ENCODE data around the gene IER5L. TPM values are rescaled to one million over a fixed set of nuclear protein-coding genes. Genes with fewer than 3 reads are reported as not detected.

The IER5L gene
- polyA plus RNA-seq, 6 donors from 2014 or later, result 0.09 TPM; not detected in 4

- H3K27ac Mint-ChIP-seq, result peak overlapping the region in 1 of 6 donors; percentile 39
- no peaks in the 10 kb centered on the region for H3K36me3 Mint-ChIP-seq
- H3K9me3 Mint-ChIP-seq, result peaks cover 0 to 4% (median 0%) of the 10 kb centered on the region in 7 donors
- H3K27me3 Mint-ChIP-seq, result peaks cover 0 to 4% (median 0%) of the 10 kb centered on the region in 3 donors
- H3K4me1 Mint-ChIP-seq, result peaks cover 0 to 4% (median 0%) of the 10 kb centered on the region in 3 donors
- no peak for ATAC-seq (ENCODE audit: low read depth in 2 of 2)
- DNase-seq, result no peak
- H3K4me3 Mint-ChIP-seq, result no peak overlapping the region
These were observed 16.6 kb downstream of the IER5L start for GRCh38 chr9:129161534-129161837.

- H3K27me3 Mint-ChIP-seq, result no peaks in the 10 kb centered on the region
- no peak for ATAC-seq (ENCODE audit: low read depth in 2 of 2)
- H3K4me3 Mint-ChIP-seq, result no peak overlapping the region
- peaks cover 0 to 4% (median 0%) of the 10 kb centered on the region in 3 donors for H3K4me1 Mint-ChIP-seq
- no peak for DNase-seq
- peak overlapping the region in 1 of 6 donors; percentile 89 for H3K27ac Mint-ChIP-seq
- H3K9me3 Mint-ChIP-seq, result peaks cover 0 to 4% (median 0%) of the 10 kb centered on the region in 7 donors
- no peaks in the 10 kb centered on the region for H3K36me3 Mint-ChIP-seq
These were observed 17.1 kb downstream of the IER5L start for GRCh38 chr9:129160712-129161533.

DNA sequence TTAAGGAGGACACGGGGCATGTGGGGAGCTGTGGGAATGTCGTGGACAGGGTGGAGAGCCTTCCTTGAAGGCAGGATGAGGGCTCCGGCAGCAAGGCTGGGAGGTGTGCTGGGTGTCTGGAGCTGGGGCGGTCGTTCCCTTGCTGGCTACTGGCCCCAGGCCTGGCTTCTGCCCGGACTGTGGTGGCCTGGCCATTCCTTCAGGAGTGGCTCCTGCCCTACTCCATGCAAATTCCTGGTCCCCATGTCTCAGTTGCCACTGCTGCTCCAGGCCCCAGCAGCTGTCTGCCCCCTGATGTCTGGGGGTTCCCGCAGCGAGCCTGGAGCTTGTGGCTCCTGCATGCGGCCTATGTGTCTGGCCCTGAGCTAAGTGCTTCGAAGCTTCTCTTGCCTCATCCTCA, 21.9 kb downstream of the IER5L start:
- H3K4me3 Mint-ChIP-seq, result no peak overlapping the region
- H3K27me3 Mint-ChIP-seq, result no peaks in the 10 kb centered on the region
- H3K27ac Mint-ChIP-seq, result no peak overlapping the region
- no peak for ATAC-seq (ENCODE audit: low read depth in 2 of 2)
- no peaks in the 10 kb centered on the region for H3K9me3 Mint-ChIP-seq
- H3K4me1 Mint-ChIP-seq, result peaks cover 0 to 5% (median 3%) of the 10 kb centered on the region in 3 donors
- H3K36me3 Mint-ChIP-seq, result no peaks in the 10 kb centered on the region
- DNase-seq, result no peak

- DNase-seq, result no peak
- Mint-ChIP-seq H3K4me3 (no peak overlapping the region), H3K4me1 (peaks cover 3 to 7% (median 5%) of the 10 kb centered on the region in 3 donors), H3K27me3 (no peaks in the 10 kb centered on the region), H3K27ac (no peak overlapping the region), H3K9me3 (no peaks in the 10 kb centered on the region), H3K36me3 (no peaks in the 10 kb centered on the region)
- ATAC-seq (ENCODE audit: low read depth in 2 of 2), result no peak
These were observed 23.1 kb downstream of the IER5L start for GRCh38 chr9:129154866-129155477.

GRCh38 chr9:129151469-129151868, 26.6 kb downstream of the IER5L start:
- H3K4me3 Mint-ChIP-seq, result peak overlapping the region in 1 of 8 donors; percentile 51
- H3K27me3 Mint-ChIP-seq, result no peaks in the 10 kb centered on the region
- DNase-seq (no peak), ATAC-seq (ENCODE audit: low read depth in 2 of 2) (no peak)
- peaks cover 4 to 13% (median 5%) of the 10 kb centered on the region in 3 donors for H3K4me1 Mint-ChIP-seq
- H3K9me3 Mint-ChIP-seq, result no peaks in the 10 kb centered on the region
- peak overlapping the region in 2 of 6 donors; percentile 48 to 54 for H3K27ac Mint-ChIP-seq
- no peaks in the 10 kb centered on the region for H3K36me3 Mint-ChIP-seq

DNA sequence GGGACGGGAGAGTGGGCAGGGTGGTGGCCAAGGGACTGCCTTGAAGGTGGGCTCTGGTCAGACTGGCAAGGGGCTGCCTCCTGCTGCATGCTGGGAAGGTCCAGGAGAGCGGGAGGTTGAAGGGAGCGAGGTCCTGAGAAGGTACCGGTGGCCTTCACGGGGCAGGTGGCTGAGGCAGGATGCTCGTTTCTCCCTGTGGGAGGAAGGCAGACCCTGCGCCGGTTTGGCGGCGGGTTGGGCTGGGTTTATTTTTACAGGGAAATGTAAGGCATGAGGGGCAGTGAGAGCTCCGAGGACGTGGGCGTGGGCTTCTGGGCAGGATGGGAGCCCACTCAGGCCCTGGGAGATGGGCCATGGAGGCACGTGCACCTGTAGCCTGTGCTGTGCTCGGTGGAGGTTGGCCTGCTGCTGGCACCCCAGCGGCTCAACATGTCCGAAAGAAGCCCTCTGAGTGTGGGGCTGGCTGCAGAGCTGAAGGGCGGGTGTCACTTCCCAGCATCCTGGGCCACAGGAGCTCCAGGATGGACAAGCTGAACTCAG, 27.3 kb downstream of the IER5L start:
- Mint-ChIP-seq H3K36me3 (no peaks in the 10 kb centered on the region), H3K27ac (no peak overlapping the region), H3K27me3 (no peaks in the 10 kb centered on the region), H3K4me1 (peaks cover 4 to 13% (median 5%) of the 10 kb centered on the region in 3 donors), H3K4me3 (no peak overlapping the region), H3K9me3 (no peaks in the 10 kb centered on the region)
- ATAC-seq (ENCODE audit: low read depth in 2 of 2), result no peak
- DNase-seq, result no peak

- no peak for DNase-seq
- no peak overlapping the region for H3K4me3 Mint-ChIP-seq
- H3K4me1 Mint-ChIP-seq, result peaks cover 4 to 13% (median 5%) of the 10 kb centered on the region in 3 donors
- no peaks in the 10 kb centered on the region for H3K27me3 Mint-ChIP-seq
- H3K36me3 Mint-ChIP-seq, result no peaks in the 10 kb centered on the region
- no peaks in the 10 kb centered on the region for H3K9me3 Mint-ChIP-seq
- peak overlapping the region in 1 of 6 donors; percentile 43 for H3K27ac Mint-ChIP-seq
- ATAC-seq (ENCODE audit: low read depth in 2 of 2), result no peak
These were observed 27.9 kb downstream of the IER5L start for GRCh38 chr9:129150122-129150521.

DNA sequence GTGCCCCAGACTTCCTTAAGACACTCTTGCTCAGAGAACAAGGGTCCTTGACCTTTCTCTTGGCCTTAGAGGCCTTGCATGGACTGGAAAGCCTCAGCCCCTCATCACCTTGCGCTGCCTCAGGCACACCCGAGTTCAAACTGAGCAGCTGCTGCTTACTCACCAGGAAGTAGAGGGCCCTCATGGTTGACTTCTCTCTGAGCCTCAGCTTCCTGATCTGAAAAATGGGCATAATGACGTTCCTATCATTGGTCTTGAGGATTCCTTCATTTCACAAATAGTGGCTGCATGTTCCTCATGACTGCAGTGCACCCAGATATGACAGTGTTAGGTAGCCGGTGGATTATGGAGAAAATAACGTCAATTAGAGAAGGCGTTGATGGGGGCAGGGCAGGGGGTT, 28.6 kb downstream of the IER5L start:
- peaks cover 4 to 13% (median 5%) of the 10 kb centered on the region in 3 donors for H3K4me1 Mint-ChIP-seq

DNA sequence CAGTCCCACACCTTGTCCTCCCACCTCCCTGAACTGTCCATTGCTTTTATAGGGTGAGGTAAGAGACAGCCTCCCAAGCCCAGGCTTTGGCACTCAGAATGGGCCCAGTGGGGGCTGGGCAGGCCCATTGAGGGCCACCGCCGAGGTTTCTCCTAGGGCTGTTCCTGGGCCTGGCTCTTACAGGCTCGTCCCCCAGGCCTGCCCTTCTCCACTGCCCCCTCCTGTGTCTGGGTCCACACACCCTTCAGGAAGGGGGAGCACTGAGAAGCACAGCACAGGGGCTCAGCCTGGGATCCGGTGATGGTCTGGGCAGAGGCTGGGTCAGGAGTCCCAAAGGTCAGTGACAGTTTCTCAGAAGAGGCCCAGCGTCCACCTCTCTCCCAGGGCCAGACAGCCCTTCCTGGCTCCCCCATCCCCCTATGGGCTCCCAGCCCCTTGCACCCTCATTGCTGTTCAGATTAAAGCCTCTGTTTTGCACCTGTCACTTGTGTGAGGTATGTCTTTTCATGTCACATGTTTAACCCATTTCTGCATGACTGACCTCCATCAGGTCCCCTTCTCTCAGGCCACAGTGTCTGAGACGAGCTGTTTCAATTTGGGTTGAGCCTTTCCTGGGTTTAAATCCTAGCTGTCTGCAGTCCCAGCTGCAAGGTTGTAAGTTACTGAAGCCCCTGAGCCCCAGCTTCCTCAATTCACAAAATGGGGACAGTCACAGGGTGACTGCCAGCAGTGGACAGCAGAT, 29.4 kb downstream of the IER5L start:
- H3K27me3 Mint-ChIP-seq, result no peaks in the 10 kb centered on the region
- DNase-seq (no peak), ATAC-seq (ENCODE audit: low read depth in 2 of 2) (no peak)
- H3K4me3 Mint-ChIP-seq, result no peak overlapping the region
- peak overlapping the region in 2 of 6 donors; percentile 54 to 59 for H3K27ac Mint-ChIP-seq
- no peaks in the 10 kb centered on the region for H3K9me3 Mint-ChIP-seq
- H3K4me1 Mint-ChIP-seq, result peaks cover 4 to 17% (median 10%) of the 10 kb centered on the region in 3 donors
- no peaks in the 10 kb centered on the region for H3K36me3 Mint-ChIP-seq

More for the DNA sequence above, 28.6 kb downstream of the IER5L start:
- Mint-ChIP-seq H3K9me3 (no peaks in the 10 kb centered on the region), H3K27ac (peak overlapping the region in 2 of 6 donors; percentile 43 to 82), H3K36me3 (no peaks in the 10 kb centered on the region), H3K27me3 (no peaks in the 10 kb centered on the region), H3K4me3 (no peak overlapping the region)
- DNase-seq (no peak), ATAC-seq (ENCODE audit: low read depth in 2 of 2) (no peak)

DNA sequence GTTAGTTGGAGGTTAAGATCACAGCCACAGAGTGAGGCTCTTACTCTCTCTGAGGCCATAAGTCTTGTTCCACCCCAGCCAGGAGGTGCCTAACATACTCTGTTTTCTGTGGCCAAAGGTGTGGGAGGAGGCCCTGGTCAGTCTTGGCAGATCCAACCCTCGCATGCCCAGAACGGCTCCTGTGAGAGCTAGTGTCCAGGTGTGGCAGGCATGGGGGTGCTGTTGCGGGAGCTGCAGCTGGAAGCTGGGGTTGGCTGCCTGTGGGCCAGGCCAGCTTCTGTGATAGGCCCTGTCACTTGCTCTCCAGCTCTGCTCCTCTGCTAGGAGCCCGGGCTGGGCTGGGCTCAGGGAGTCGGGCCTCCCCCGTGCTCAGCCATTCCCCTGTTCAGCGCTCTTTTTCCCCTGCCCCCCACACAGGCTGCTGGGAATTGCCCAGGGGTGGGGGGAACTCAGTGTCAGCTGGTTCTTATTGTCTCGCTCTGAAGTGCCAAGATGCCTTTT, 31.6 kb downstream of the IER5L start:
- Mint-ChIP-seq H3K4me3 (peak overlapping the region in 1 of 8 donors; percentile 12), H3K27ac (peak overlapping the region in 1 of 6 donors; percentile 42), H3K4me1 (peaks cover 21 to 22% (median 21%) of the 10 kb centered on the region in 3 donors), H3K9me3 (no peaks in the 10 kb centered on the region), H3K27me3 (no peaks in the 10 kb centered on the region), H3K36me3 (no peaks in the 10 kb centered on the region)
- ATAC-seq (ENCODE audit: low read depth in 2 of 2), result no peak
- no peak for DNase-seq

- Mint-ChIP-seq H3K4me3 (no peak overlapping the region), H3K4me1 (peaks cover 26 to 27% (median 27%) of the 10 kb centered on the region in 3 donors), H3K9me3 (no peaks in the 10 kb centered on the region), H3K27me3 (no peaks in the 10 kb centered on the region), H3K36me3 (no peaks in the 10 kb centered on the region), H3K27ac (peak overlapping the region in 1 of 6 donors; percentile 41)
- ATAC-seq (ENCODE audit: low read depth in 2 of 2), result no peak
- DNase-seq, result no peak
These were observed 32.2 kb downstream of the IER5L start for GRCh38 chr9:129145841-129146292.

GRCh38 chr9:129145316-129145715, 32.7 kb downstream of the IER5L start:
- Mint-ChIP-seq H3K27me3 (no peaks in the 10 kb centered on the region), H3K27ac (no peak overlapping the region), H3K36me3 (no peaks in the 10 kb centered on the region), H3K4me1 (peaks cover 30 to 33% (median 32%) of the 10 kb centered on the region in 3 donors), H3K4me3 (peak overlapping the region in 1 of 8 donors; percentile 44), H3K9me3 (no peaks in the 10 kb centered on the region)
- no peak for ATAC-seq (ENCODE audit: low read depth in 2 of 2)
- DNase-seq, result no peak

Measured in naive B cell (primary cell).